NCI-H526 (cell line): Measurements from ENCODE around the gene FXYD4.
A peak's percentile ranks its signal among the peaks of the same experiment; 100 is the strongest.

ENCODE experiments used
- DNase-seq, 2 experiments: peaks; one replicate each; lab custom pipeline; 2025; lab: John Stamatoyannopoulos, UW

FXYD4 gene

DNA sequence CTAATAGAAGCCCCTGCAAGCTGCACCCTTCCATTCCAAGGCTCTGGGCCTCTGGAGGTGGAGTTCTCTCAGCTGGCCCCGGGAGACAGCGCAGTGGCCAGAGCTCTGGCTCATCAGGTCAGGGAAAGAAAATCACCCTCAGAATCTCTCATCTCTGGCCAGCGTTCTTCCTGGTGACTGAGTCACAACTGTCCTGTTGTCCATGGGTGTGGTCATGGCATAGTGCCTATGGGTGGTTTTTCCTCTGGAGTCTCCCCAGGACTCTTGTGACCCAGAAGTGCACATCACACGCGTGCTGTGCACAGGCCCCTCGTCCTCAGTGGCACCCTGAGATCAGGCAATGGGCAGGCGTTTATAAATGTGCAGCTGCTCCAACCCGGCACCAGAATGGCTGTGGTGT lies 27.4 kb upstream of the FXYD4 start:
- no peak for DNase-seq

DNA sequence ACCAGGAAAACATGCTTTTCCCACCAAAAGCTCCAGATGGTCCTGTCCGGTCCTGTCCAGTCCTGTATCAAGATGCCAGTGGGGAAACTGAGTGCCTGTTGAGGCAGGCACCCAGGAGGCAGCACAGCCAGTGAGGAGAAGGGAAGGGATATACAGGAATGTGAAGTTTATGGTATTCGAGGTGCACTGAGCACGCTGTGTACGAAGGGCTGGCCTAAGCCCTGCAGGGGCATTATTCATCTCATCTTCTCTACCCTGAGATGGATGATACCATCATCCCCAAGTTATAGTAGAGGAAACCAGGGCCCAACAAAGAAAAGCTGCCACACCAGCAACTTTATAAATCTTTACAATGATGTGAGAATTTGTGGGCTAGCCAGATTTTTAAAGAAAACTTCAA lies 23.4 kb upstream of the FXYD4 start:
- no peak for DNase-seq

DNA sequence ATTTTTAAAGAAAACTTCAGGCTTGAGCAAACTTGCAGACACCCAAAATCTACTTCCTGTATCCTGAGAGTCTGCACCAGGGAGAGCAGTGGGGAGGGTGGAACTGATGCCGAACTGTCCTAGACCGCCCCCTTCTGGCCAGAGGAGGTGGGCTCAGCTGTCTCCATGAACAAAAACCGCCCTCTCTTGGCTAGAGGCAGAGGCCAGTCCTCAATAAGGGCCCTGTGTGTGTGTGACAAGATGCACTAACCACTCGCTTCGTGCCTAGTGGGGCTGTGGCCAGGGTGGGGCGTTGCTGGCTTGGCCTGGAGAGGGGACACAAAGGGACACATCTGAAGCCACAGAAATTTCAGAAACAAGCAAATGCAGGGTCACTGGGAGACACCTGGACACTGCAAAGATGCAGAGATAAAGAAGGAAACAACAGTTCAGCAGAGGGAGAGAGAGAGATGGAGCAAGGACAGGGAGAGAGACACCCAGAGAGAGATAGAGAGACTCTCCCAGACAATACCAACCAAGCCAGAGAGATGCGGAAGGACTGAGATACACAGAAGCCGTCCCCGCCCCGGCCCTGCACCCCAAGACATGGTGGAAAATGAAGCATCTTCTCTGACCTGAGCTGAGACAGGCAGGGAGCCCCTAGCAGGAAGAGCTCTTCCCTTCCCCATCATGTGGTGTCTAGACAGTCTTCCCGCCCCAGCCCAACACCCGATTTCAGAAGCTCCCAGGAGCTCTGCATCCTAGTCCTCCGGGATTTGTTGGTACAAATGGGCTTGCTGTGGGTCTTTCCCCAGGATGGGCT lies 22.7 kb upstream of the FXYD4 start:
- peak; percentile 40 to 76 for DNase-seq

DNA sequence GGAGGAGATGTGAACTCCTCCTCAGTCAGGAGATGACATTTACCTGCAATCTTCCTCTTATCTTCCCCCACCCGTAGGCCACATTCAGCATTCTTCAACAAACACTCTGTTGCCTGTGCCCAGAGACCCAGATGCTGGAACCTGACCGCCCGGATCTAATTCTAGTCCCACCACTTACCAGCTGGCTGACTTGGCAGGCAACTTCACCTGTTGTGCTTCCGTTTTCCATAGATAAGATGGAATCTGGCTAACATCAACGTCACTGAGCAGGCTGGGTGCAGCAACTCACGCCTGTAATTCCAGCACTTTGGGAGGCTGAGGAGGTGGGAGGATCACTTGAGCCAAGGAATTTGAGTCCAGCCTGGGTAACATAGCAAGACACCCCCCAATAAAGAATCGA lies 21.3 kb upstream of the FXYD4 start:
- no peak for DNase-seq

DNA sequence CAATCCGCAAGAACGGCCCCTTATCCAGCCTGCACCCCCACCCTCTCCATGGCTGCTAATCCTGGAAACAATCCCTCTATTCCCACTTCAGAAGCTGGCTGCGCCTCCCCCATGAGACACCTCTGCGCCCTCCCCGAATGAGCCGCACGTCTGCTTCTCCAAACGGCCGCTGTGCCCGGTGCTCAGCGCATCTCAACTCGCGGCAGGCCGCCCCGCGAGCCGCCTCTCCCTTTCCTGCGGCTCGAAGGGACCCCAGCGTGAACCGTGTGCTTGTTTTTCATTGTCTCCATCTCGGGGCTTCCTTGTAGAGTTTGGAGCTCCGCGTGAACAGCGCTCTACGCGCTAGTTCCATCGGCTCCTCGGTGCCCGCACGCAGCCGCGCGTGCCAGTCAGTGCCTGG lies 20.8 kb upstream of the FXYD4 start:
- no peak for DNase-seq

DNA sequence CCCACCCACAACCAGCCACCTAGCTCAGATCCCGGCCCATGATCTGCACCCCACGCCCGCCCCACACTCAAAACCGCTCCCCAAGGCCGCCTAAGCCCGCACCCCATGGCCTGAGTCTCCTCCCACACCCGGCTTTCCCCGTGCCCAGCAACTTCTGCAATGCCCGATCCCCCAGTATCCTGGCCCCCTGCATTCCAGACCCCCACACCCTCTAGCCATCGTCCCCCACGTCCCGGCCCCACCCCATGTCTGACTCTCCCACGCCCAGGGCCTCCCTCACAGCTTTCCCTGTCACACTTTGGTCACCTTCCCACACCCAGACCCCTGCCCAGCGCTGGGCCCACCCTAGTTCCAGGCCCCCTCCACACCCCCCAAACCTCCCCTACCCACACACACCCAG lies 20.1 kb upstream of the FXYD4 start:
- no peak for DNase-seq

DNA sequence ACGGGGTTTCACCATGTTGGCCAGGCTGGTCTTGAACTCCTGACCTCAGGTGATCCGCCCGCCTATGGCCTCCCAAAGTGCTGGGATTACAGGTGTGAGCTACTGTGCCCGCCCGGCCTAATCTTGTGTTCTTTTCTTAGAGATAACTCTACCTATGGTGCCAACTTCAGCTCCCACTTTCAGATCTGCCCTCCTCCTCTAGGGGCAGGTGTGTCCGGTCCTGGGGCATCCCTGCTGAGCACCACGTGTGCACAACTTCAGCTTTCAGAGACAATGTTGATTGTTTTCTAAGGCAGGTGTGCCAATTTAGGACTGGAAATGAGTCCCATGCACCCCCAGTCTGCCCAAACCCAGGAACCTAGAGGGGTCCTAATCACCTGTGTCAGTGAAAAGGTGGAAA lies 18.5 kb upstream of the FXYD4 start:
- DNase-seq, result no peak

DNA sequence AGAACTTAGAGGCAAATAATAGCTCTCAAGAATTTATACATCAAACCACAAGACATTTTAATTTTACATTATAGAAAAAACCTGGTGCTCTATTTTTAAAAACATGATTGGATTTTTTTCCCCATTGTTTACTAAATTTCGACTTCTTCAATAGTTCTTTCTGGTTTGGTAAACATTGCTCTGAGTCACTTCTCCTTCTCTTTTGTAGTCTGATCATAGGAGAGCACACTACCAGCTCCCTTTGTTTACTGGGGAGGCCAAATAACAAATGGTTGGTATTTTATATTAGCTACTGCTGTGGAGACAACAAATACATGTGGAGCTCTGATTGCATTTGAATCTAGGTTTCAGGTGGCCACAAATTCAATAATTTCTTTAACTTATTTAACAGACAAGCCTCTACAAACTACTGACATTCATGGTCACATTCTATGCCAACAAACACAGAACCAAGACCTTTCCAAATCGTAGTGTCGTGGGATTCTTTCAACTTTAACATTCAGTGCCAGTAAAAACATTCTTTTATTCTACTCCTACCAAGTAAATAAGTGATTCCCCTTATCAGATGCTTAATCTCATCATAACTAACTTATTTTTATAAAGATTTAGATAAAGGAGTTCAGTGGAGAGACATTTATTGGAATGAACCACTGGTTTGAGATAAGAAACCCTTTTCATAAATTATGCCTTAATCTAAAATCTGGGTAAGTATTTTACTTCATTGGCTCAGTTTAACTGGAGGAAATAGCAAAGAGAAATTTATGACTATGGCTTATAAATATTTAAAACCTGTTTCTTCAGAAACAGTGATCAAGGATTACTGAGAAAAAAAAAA lies 17.7 kb upstream of the FXYD4 start:
- no peak for DNase-seq

DNA sequence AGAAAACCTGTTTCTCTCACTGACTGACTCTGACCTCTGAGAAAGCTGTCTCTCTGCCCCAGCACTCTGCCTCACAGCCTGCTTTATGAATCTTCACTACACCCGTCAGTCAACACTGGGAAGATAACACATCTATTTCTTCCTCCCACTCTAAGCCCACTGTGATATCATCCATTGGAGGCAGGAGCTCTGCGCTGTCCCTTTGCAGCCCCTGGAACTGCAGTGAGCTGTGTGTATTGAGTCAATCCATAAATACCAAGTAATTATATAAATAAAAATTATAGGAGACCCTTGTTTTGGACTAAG lies 17.2 kb upstream of the FXYD4 start:
- no peak for DNase-seq

DNA sequence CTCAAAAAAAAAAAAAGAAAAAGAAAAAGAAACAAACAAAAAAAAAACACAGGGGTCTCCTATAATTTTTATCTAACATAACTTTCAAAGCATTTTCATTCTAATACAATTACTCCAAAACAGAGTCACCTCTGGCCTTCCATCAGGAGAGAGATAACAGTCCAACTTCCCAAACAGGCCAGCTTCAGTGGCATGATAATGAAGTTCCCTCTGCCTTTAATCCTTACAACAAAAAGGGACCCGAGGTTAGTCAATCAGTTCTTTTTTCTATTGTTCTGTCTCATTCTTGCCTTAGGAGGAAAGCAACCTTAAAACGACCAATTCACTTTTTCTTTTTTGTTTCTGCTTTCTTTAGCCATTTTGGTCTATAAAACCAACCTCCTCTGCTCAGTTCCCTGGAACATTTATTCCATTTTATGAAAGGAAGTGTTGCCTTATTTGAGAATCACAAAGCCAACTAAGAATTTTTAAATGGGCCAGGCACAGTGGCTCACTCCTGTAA lies 16.5 kb upstream of the FXYD4 start:
- DNase-seq, result no peak

DNA sequence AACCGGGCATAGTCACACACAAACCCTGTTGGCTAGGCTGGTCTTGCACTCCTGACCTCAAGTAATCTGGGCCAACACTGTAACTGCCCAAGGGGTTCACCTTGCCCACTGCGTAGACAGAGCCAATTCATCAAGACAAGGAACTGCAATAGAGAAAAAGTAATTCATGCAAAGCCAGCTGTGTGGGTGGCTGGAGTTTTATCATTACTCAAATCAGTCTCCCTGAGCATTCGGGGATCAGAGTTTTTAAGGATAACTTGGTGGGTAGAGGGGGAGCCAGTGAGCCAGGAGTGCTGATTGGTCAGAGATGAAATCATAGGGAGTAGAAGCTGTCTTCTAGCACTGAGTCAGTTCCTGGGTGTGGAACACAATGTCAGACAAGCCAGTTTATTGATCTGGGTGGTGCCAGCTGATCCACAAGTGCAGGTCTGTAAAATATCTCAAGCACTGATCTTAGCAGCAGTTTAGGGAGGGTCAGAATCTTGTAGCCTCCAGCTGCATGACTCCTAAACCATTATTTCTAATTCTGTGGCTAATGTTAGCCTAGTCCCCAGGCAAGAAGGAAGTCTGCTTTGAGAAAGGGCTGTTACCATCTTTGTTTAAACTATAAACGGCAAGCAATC lies 15.6 kb upstream of the FXYD4 start:
- DNase-seq, result no peak

DNA sequence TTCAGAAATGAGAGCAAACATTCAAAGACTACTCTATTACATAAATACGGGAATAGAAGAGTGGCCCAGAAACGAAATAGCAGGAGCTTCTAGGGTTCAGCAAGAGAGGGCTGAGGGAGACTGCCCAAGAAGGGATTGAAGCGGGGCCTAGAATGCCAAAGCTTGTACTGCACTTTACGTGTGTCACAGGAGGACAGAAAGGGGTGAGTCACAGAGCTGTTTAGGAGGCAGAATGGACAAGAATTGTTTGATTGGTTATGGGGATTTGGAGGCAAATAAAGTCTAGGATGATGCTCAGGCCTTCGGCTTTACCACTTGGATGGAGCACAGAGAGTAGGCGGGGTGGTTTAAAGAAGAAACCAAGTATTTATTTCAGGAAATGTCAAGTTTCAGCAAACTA lies 11.3 kb upstream of the FXYD4 start:
- DNase-seq, result no peak

DNA sequence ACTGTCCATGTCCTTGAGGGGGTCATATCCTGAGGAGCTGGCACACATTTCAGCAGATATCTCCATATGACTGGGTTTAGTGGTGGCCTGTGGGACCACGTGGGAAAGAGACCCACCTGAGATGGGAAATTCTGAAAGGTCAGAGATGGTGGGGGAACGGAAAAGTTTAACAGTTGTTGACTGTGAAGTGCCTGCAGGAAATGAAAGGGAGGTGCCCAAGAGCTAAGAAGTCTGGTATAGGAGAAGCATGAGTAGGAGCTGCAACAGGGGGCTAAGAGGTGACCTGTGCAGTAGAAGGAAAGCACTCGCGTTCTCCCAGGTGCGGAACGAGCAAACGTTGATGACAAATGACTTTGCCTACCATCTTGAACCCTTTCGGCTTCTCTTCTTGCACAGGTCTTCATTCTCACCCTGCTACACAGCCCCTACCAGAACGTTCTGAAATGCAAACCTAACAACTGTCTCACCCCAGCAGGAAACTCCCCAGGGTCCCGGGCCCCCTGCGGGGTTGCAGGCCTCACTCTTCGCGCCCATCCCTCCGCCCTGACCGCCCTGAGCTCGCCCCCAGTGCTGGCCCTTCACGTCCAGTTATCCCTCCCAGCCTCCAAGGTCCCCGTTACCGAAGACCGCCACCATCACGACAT lies 9.8 kb upstream of the FXYD4 start:
- no peak for DNase-seq

DNA sequence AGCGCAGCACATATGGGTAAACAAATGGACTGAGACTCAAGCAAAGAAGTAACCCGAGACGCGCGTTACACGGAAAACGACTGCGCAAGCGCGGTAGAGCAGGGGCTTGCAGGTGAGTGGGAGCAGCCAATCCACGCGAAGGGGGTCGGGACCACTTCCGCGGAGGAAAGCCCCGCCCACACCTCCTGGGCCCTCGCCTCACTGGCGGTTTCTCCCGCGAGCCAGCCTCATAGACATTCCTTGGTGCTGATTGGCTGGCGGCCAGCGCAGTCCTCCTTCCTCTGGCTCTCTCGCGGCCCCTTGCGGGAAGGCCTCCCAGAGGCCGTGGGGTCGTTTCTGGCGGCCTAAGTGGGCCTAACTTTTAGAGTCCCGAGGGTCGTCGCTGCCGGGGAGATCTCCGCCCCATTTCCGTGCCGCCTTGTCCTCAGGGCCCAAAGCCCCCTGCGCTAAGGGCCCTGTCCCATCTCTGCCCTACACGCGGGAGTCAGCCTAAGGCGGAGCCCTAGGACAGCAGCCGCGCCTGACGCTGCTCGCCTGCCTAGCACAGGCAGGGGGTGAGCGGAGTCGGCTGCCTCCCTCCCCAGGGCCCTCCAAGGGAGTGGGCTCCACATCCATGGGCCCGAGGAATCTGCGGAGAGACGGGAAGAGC lies 9.1 kb upstream of the FXYD4 start:
- peak; percentile 82 to 91 for DNase-seq

DNA sequence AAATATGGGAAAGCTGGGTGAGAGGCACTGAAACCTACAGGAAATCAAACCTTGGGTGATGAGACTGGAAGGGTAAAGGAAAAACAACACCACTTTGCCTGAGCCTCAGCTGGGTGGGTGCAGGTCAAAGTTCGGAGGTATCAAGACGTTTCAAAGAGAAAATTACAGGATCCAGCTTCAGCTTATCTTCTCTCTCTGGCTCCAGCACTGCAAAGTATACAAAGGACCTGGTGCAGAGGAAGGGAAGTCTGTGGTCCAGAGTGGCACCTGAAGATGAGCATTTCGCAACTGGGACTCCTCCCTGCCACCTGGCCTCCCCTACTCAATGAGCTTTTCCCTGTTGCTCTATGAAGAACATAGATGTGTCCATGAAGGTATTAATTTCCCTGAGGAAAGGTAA lies 6.4 kb upstream of the FXYD4 start:
- no peak for DNase-seq

DNA sequence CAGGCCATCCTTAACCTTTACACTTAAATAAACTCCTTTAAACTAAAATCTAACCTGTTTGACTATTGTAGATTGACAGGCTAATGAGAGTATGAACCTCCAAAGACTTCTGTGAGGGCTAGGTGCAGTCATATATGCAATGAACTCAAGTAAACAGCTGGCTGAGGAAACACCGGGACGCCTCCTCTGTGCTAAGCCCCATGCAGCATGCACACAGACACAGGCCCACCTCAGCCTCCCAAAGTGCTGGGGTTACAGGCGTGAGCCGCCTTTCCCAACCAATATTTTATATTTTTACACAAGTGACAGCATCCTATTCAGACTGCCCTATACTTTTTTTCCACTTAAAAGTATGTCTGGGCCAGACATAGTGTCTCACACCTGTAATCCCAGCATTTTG lies 1.5 kb upstream of the FXYD4 start:
- DNase-seq, result no peak

DNA sequence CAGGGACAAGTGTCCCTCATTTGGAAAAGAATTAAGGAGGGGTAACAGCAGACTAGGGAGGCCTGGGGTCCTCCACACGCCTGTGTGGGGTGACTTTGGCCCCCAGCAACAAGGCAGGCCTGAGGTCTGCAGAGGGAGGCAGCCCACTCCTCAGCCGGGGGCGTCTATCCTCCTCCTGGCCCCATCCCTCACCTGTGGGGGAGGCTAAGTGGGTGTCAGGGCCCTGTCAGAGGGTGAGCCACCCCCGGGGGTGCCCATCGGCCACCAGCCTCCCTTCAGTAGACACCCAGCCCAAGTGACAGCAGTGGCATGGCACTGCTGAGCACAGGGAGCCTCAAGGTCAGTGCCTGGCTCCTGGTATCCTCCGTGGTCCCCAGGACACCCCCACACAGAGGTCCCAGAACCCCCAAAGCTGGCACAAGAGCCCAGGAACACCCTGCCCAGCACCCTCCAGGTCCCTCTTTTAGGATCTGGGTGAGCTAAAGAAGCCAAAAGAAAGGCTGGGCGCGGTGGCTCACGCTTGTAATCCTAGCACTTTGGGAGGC lies 693 bp upstream of the FXYD4 start:
- no peak for DNase-seq

DNA sequence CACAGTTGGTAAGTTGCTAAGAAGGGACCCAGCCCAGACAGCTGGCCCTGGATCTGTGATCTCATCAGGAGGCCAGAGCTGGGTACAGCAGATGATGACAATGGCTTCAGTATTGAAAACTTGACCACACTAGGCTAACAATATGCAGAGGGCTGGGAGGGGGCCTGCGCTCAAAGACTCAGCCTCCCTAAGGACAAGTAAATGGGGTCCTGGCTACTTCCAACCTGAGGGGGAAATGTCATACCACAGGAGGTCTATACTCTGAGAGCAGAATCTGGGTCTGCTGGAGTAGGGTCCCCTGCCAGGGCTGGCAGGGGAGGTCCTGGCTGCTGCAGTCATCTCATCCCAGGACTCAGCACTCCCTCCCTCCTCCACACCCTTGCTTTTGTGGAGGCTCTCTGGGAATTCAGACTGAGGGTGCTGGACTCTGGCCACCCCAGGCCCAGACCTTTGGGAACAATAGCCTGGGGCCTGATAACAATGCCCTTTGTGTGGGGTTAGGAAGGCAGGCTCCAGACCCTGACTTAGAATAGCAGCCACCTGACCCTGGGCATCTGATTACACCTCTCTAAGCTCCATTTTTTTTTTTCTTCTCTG lies 1.4 kb downstream of the FXYD4 start:
- DNase-seq, result no peak

DNA sequence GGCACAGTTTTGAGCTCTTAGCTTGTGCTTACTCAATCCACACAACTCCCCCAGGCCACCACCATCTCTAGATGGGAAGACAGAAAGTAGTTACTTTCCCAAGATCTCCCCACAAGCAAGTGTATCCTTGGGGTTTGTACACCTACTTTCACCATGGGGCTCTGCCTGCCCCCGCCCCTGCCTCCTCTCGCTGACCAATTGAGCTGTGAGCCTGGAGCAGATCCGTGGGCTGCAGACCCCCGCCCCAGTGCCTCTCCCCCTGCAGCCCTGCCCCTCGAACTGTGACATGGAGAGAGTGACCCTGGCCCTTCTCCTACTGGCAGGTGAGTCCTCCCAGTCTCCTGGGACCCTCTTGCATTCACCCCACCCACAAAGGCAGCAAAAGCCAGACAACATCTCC lies 2.0 kb downstream of the FXYD4 start:
- DNase-seq, result no peak

DNA sequence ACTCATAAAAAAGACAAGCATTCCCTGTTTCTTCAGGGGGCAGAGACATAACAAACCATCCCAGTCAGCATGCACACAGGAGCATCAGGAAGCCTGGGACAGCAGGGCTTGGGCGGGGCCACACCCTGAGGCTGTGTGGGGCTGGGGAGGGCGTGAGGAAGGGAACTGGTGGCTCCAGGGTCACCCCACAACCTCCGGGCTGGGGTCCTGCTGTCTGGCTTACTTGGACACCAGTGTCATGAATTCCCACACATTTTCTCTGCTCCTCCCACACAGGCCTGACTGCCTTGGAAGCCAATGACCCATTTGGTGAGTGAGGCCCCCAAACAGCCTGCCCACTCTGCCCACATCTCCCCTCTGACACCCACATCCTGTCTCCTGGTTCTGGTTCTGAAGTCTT lies 2.8 kb downstream of the FXYD4 start:
- DNase-seq, result no peak

DNA sequence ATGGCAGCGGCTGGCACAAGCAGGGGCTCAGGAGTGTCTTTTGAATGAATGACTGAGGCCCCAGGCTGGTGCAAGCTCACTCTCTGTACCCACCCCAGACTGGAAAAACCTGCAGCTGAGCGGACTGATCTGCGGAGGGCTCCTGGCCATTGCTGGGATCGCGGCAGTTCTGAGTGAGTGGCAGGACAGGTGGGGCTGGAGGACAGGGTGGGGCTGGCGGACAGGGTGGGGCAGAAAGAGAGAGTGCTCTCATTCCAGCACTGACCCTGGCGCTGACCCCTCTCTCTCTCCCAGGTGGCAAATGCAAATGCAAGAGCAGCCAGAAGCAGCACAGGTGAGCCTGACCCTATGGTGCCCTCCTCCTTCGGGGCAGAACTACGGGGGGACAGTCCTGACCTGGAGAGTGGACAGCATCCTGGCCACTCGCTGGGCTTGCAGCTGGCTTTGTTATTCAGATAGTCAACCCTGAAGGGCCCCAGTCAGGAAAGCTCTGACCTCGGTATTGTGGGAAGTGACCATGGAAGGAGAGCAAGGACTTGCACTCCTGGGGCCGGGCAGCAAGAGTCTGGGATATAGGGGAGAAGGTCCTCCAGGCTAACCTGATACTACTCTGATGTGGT lies 4.1 kb downstream of the FXYD4 start:
- DNase-seq, result no peak
